Vein endothelial cell (primary cell): ENCODE measurements around the gene SNUPN. TPM values are rescaled to one million over a fixed set of nuclear protein-coding genes. Genes with fewer than 3 reads are reported as not detected.

ENCODE experiments used
- total RNA-seq: library from RNA; depleted of rRNA; stranded (reverse); fragments of >200 nt; gene quantifications from 2 replicates; pipeline ENCODE4 v1.2.3, GENCODE V29; 2012

SNUPN gene
- total RNA-seq: 17.3 and 20.6 TPM in 2 replicates

DNA sequence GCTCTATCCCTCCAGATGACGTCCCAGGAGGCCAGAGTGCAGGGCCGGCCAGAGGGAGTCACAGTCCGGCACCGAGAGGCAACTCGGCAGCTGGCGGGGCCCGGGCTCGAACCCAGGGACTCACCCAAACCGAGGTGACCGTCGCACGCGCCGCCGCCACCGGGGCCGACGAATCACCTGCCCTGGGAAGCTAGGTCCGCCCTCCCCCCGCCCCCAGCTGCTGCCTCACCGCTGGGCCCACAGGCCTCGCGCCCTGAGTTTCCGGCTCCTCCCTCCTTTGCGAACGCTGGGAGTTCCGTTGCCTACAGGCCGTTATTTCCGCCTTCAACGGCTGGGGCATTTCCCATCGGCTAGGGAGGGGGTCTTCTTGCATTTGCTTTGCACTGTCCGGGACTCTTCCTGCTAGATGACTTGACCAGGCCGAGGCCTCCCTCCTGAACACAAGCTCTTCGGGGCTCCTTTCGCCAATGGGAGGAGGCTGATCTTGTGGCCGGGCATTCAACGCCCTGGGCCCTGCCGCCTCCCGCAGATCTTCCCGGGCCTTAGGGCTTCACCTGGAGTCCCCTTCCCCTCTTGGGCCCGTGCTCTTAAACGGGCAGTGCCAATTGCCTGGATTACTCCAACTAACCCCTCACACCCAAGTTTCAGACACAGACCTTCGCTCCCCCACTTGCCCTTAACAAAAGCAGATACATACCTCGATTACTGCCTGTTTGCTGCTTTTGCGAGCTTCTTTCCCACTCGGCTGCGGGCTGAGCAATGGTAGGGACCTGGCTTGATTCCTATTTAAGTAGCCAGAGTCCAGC, at the start of gene SNUPN:
Gene SNUPN (minus strand): TSS at position 184 of the 806 bp plus-strand sequence. CDS start 4,674 bp downstream, outside the sequence.

DNA sequence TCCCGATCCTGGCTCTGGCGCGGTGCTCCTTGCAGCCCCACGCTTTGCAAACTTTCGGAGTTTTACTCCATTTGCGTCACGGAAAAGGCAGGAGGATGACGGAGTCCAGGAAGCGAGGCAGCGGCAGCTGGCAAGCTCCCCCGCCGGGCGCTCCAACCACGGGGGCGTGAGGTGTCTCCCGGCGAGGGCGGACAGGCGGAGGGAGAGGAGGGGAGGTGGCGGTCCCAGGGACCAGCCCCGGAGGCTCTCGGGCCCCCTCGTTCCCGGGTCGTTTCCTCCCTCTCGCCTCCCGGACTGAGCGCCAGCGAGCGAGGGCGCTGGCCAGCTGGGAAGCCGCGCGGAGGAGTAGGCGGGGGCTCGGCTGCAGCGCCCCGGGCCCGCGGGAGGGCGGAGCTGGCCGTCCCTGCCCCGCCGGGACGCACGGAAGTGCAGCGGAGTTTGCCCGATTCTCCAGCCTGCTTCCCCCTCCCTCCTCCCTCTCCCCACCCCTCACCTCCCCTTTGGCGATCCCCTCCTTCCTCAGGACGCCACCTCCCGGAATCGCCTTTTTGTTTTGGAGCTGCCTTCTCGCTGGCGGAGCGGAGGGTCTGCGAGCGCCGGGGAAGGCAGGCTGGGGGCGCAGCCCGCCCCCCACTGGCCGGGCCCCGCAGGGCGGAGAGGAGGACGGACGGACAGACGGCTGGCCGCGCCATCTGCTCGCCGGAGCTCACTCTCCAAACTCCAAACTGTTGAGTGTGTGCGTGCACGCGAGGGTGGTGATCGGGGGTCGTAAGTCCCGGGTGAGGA, 22.0 kb upstream of the SNUPN start, which contains the start of gene SNX33:
Gene SNX33 (plus strand): TSS at position 543 of the 786 bp plus-strand sequence. CDS start 1,191 bp downstream, outside the sequence.

GRCh38 chr15:75639709-75640482, 14.4 kb upstream of the SNUPN start, which contains the start of gene IMP3:
Gene IMP3, minus strand, starts transcription at chr15:75640224. Its CDS starts 56 bp downstream, at chr15:75640168.

DNA sequence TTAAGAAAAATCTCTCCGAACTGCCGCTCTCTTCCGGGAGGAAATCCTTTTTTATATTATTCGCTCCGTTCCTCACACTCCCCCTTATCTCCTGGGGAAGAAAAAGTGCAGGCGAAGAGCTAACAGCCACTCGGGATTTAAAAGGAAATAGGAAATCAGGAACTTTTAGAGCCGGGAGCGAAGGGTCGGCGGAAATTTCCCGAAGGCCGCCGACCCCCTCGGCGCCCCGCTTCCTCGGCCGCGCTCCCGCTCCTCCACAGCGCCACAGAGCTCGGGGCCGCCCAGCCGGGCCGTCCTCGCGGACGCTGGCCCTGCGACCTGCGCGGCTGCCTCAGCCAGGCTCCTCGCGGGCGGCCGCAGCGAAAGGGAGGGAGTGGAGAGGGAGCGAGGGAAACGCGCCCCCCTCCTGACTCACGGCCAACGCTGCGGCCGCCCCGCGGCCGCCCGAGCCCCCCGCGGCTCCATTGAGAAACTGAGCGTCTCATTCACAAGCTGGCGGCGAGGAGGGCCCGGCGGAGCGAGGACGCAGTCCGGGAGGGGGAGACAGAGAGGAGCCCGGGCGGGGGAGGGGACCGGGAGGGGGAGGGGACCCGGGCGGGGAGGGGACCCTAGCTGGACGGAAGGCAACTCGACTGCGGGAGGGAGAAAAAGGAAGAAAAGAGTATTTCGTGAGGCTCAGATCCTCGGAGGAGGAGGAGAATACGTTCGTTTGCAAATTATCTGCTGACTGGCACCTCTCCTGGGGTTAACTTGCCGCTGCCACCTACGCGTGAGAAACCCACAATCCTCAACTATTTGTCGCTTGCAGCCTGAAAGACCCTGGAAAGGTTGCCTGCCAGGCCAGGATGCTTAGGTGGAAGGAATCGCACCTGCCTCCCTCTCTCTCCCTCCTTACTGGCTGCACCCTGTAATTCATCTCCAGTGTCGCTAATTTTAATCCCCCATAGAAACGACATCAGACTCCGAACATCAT, 46.3 kb downstream of the SNUPN start, which contains the start of gene PTPN9:
Gene PTPN9 (minus strand): TSS at position 368 of the 973 bp plus-strand sequence. CDS start 539 bp downstream, outside the sequence.

Other genes starting within 250 kb of the SNUPN start
- gene SIN3A, start 174.0 kb downstream of the SNUPN start, total RNA-seq: 34.0 and 35.7 TPM in 2 replicates
- 24.8 and 27.2 TPM in 2 replicates for gene PTPN9, start 46.4 kb downstream of the SNUPN start, total RNA-seq
- 64.3 and 94.0 TPM in 2 replicates for gene IMP3, start 14.5 kb upstream of the SNUPN start, total RNA-seq
- gene SNX33, start 22.2 kb upstream of the SNUPN start, total RNA-seq: 12.4 and 18.9 TPM in 2 replicates
- gene CSPG4, start 87.1 kb upstream of the SNUPN start, total RNA-seq: 0.19 and 0.33 TPM in 2 replicates
- 50.0 and 51.1 TPM in 2 replicates for gene UBE2Q2, start 217.7 kb upstream of the SNUPN start, total RNA-seq